ENCODE data around the gene MICB.
"Not testable (repeated sequence)": the region's sequence is repeated elsewhere in the genome, so short reads cannot be mapped to it uniquely, and the experiment has no call there.

Gene MICB

DNA sequence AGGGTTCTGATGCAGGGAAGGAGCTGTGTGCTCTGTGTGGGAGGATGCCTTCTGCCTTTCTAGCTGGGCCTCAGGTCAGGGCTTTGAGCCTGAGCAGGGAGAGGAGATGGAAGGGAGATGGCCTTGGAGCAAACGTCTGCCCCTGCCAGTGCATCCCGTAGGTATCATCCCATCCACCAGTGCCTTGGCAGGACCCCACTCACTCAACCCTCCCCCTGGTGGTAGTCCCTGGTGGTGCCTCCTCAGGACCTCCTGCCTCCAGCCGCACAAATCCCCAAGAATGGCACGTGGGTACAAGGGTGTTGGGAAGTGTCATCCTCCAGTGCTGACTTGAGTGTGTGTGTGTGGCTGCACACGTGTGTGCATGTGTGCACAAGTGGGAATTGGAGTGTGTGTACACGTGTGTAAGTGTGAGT is 23.1 kb upstream of the MICB start:
- DNase-seq (ENCODE audit: low read depth) = no peak

DNA sequence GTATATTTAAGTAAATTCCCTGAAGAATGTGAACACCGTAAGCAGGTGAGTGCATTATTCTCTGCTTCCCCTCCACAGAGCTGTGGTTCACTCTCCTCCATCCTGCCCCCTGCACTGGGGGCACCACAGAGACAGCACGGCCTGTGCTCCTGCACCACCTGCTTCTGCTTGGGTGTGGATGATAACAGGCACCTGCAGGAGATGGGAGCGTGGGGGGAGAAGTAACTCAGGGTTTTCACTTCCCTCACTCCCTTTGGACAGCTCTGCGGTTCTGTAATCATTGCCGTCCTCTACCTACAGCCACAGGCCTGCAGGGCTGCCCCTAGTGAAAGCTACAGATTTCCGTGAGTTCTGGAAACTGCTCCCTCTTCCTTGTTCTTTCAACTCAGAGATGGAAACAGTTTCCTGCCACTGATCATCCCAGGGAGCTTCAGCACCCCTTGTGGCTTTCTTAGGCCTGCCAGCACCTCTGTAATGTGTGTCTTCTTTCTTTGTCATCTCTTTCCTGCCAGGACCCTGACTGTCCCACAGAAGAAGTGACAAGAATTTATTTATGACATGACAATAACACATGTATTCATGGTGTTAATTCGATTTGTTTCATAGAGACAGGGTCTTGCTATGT is 21.3 kb upstream of the MICB start:
- DNase-seq (ENCODE audit: low read depth) = no peak

GRCh38 chr6:31477521-31477920 is 20.4 kb upstream of the MICB start:
- DNase-seq (ENCODE audit: low read depth) = no peak

- DNase-seq (ENCODE audit: low read depth) = no peak
These were observed 19.6 kb upstream of the MICB start for GRCh38 chr6:31478186-31478950.

- DNase-seq (ENCODE audit: low read depth) = no peak
These were observed 18.6 kb upstream of the MICB start for GRCh38 chr6:31479151-31479932.

DNA sequence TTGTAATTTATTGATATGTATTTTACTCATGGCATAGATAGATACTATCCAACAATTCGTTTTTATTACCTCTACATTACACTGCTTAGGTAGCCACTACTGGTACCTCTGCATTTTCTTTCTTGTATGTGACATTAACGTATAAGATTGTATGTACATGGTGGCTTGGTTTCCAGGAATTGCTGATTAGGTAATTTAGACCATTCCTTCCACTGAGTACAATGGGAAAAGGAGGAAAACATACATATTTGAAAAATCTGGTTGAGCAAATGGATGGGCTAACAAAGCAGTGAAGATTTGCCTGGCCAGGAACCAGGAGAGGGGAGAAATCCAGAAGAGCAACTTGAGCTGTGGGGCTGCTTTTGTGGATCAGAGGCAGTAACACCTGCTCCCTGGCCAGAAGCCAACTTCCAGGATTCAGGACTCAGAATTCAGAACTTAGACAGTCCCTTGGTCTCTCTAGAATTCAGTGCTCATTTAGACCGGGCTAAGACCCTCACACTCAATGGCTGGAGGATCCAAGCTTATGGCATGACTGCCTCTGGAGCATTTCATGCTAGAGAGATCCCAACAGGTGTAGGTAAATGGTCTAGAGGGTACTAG is 17.9 kb upstream of the MICB start:
- no peak for DNase-seq (ENCODE audit: low read depth)

DNA sequence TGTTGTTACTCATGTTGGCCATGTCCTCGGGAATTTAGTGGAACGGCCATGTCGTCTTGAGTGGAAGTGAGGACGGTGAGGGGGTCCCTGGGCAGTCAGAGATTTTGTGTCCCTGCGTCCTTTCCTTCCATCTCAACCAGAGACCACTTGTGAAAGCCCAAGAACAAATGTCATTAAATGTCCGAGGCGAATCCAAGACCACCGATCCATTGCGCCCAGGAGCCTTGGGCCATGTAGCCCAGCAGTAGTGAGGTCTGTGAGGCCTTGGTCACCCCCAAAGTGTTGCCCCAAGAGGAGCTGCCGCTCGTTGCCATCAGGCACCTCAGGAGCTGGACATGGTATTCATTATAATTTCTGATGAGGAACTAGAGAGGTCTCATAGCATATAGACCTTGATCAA is 17.4 kb upstream of the MICB start:
- DNase-seq (ENCODE audit: low read depth) = no peak

DNA sequence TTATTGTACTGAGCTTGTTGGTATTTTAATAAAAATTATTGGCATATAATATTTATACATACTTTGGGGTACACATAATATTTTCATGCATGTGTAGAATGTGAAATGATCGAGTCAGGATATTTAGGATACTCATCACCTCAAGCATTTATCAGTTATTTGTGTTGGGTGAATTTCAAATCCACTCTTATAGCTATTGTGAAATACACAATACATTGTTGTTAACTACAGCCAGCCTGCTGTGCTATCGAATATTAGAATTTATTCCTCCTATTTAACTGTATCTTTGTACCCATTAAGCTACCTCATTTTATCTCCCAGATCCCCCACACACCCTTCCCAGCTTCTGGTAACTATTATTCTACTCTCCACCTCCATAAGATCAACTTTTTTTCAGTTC is 14.6 kb upstream of the MICB start:
- DNase-seq (ENCODE audit: low read depth) = no peak

- no peak for DNase-seq (ENCODE audit: low read depth)
These were observed 12.9 kb upstream of the MICB start for GRCh38 chr6:31485055-31485454.

DNA sequence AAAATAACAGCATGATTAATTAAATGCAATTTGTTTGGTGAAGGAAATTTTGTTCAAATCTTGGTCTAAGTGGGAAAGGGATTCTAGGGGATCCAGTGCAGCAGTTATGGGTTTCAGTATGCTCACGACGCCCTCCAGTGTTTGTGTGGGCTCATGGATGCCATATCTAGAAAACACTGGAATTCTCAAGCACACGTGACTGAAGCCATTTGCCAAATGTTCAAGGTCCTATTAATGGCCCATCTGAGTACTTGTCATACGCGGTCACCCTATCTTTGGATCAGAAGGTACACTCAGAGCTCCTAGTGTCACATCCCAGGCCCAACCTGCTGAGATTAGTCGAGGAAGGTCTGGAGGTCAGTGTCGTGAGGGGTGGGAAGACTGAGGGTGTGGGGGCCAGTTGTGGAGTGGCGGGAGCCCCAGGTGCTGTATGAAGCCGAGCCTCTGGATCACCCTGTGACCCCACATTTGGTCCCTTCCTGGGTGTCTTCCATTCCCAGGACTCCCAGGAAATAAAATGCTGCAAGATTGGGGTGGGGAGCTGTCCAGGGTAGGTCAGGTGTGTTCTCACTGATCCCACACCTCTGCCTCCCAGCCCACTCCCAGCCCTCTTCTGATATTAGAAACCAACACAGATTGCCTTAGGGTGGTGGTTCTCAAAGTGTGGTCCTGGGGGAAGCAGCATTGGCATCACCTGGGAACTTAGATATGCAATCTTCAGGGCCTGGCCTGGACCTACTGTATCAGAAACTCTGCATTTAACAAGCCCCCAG is 11.7 kb upstream of the MICB start:
- not testable (repeated sequence) for DNase-seq (ENCODE audit: low read depth)

- not testable (repeated sequence) for DNase-seq (ENCODE audit: low read depth)
These were observed 10.3 kb upstream of the MICB start for GRCh38 chr6:31487674-31488073.

DNA sequence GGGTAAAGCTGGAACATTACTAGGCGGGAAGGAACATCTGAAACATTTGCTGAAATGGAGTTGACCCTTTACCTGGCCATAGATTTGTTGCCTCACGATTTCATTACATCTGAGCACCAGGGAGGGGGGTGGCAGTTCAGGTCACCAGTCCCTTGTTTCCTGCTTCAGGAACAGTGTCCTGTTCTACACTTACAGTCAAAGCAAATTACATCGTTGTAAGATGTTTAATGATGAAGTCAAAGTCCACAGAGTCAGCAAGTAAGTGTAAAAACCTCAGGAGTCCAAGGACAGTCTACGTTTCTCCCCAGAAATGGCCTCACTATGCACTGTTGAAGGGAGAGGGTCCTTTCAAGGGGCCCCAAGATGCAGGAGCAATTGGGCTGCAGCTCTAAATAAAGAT is 8.9 kb upstream of the MICB start:
- no peak for DNase-seq (ENCODE audit: low read depth)

GRCh38 chr6:31490115-31490873 is 7.7 kb upstream of the MICB start:
- no peak for DNase-seq (ENCODE audit: low read depth)

DNA sequence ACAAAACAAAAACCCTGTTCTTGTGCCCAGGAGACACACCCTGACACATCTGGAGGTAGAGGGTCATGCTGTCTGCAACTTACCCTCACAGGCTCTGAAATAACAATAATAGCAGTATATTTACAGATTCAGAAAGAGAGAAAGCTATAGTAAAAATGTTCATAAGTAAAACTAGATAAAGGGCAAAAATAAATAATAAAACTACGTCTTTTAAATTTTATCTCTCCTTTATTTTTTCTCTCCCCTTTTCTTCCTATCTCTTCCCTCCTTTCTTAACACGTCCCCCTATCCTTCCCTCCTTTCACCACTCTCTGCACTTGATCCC is 4.4 kb upstream of the MICB start:
- not testable (repeated sequence) for DNase-seq (ENCODE audit: low read depth)

DNA sequence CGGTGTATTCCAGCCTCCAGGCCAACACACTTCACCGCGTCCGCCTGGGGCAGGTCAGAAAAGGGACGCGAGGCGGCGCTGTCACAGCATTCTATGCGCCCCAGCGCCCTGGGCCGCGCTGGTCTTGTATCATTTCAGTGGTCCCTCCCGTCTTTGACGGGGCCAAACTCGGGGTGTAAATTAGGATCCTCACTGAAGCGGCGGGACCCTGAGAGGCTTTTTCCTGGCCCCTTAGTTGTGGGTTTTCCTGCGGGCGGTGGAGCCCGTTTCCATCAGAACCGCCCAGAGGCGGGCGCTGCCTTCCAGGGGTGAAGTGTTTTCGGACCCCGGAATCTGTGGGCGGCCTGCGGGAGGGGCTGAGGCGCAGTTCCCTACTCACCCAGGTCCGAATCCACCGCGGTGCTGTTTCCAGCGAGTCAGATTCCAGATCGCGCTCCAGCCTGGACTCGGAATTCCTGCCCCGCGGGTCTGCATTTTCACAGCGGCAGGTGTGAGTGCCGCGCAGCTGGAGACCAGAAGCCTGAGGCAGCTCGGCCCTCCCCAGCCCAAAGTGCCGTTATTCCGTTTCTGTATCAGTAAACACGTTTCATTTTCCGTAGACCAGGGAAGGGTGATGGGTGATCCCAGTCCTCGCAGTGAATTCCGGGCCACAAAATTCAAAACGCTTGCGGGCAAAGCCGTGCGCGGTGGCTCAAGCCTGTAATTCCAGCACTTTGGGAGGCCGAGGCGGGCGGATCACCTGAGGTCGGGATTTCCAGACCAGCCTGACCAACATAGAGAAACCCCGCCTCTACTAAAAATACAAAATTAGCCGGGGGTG is 3.9 kb upstream of the MICB start:
- DNase-seq (ENCODE audit: low read depth) = peak; percentile 63

DNA sequence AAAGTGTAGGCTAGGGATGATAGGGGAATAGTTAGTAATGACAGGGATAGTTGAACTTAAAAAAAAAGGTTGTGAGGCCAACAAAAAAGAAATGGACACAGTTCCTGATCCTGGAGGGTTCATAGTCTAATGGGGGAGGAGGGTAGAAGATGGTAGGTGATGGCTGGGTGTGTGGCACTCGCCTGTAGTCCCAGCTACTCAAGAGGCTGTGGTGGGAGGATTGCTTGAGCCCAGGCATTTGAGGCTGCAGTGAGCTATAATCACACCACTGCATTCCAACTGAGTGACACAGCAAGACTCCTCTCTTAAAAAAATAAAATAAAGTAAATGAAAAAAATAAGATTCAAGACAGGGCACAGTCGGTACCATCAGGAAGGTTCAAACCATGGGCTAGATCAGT is 2.4 kb upstream of the MICB start:
- DNase-seq (ENCODE audit: low read depth) = no peak

DNA sequence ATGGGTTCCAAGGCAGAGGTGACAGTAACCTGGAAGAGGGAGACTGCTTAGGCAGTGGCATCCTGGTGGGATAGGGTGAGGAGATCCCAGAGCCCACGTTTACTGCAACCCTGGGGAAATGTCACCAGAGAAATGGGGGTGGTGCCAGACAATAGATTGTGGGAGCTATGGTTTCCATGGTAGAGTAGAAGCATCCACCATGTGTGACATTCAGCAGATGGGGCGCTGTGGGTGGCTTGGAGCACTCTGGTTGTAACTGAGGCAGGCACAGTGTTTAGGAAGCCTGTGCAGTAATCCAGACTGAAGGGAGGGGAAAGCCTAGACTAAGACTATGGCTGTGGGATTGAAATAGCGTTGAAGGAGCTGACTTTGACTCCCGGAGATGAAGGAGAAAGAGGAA is 1.1 kb upstream of the MICB start:
- DNase-seq (ENCODE audit: low read depth) = not testable (repeated sequence)

DNA sequence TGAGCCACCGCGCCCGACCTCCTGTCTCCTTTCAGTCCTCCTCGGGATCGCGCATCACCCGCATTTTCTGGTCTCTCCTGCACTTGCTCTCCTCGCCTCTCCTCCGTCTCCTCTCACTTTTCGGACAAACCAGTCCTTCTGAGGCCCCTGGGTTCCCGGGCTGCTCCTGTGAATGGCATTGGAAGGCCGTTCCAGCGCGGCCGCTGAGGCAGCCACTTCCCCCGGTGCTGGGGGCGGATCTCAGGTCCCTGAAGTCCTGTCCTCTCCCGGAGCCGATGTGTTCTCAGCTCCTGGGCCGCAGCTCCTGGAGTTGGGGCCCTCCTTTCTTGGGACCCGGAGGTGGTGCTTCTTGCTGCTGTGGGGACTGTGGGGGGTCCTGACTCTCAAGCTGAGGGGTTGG is 803 bp downstream of the MICB start:
- no peak for DNase-seq (ENCODE audit: low read depth)

GRCh38 chr6:31499648-31500047 is 1.7 kb downstream of the MICB start:
- not testable (repeated sequence) for DNase-seq (ENCODE audit: low read depth)

- DNase-seq (ENCODE audit: low read depth) = no peak
These were observed 4.6 kb downstream of the MICB start for GRCh38 chr6:31502586-31502985.
